ENCODE measurements around the gene BABAM2.

- no peak for TF ChIP-seq CTCF (tag by site-specific recombination; IDR thresholded peaks at IDR 0.05)
- no peak for TF ChIP-seq KLF8 (tag by site-specific recombination; IDR thresholded peaks at IDR 0.05)
- TF ChIP-seq ZNF112 (tag by site-specific recombination; IDR thresholded peaks at IDR 0.05) = no peak
- TF ChIP-seq TSHZ1 (tag by site-specific recombination; IDR thresholded peaks at IDR 0.05; ENCODE audit: borderline replicate concordance) = no peak
- TF ChIP-seq PRDM6 (tag by site-specific recombination; IDR thresholded peaks at IDR 0.05) = no peak
- no peak for TF ChIP-seq PRDM1 (tag by site-specific recombination; IDR thresholded peaks at IDR 0.05)
- no peak for TF ChIP-seq ZFP3 (tag by site-specific recombination; IDR thresholded peaks at IDR 0.05; ENCODE audit: low read depth)
- no peak for TF ChIP-seq ZNF677 (tag by site-specific recombination; IDR thresholded peaks at IDR 0.05)
- no peak for TF ChIP-seq ZNF660 (tag by site-specific recombination; IDR thresholded peaks at IDR 0.05)
Observed at GRCh38 chr2:28271919-28272250, 381.4 kb downstream of the BABAM2 start.
